Ovary (tissue), 9 donors: ENCODE measurements around the gene MYRF. TPM values are rescaled to one million over a fixed set of nuclear protein-coding genes. Genes with fewer than 3 reads are reported as not detected.

Source experiments
- DNase-seq, 5 donors: peaks; one replicate each; pipeline ENCODE4 v3.0.0-alpha.2; 2019 to 2020
- H3K27ac ChIP-seq, 2 donors: fragments of 200-600 bp; one replicate each; pipeline versions ENCODE4 v1.5.1 to v1.8.0; 2019 to 2022
- H3K27me3 ChIP-seq: fragments of 200-600 bp; one replicate; pipeline ENCODE4 v1.8.0; 2022
- H3K36me3 ChIP-seq: fragments of 200-600 bp; sonication (generic); one replicate; pipeline ENCODE4 v1.5.1; 2019
- H3K4me1 ChIP-seq: one replicate; pipeline ENCODE4 v1.8.1; 2013; ENCODE audit warnings: mild to moderate bottlenecking, moderate library complexity; ENCODE audit not compliant: insufficient read depth
- H3K4me3 ChIP-seq: fragments of 200-600 bp; sonication (generic); one replicate; pipeline ENCODE4 v1.5.1; 2017
- H3K9me3 ChIP-seq, 2 donors: fragments of 200-600 bp in 1 of 2; sonication (generic) in 1 of 2; one replicate each; pipeline versions ENCODE4 v1.5.1 to v1.8.1; 2013 to 2019; ENCODE audit warnings: mild to moderate bottlenecking in 1 of 2, moderate library complexity in 1 of 2
- CTCF ChIP-seq, 3 donors: fragments of 450-650 bp in 2 of 3; fragments of 200-600 bp in 1 of 3; IDR thresholded peaks; one replicate each; pipeline versions ENCODE4 v1.5.1 to v1.8.0; 2016 to 2022; ENCODE audit warnings: antibody characterized with exemption in 3 of 3, mild to moderate bottlenecking in 1 of 3
- EP300 ChIP-seq: sonication (generic); formaldehyde crosslinking; IDR thresholded peaks from one replicate; pipeline ENCODE4 v1.6.1; 2017; ENCODE audit warnings: antibody characterized with exemption
- POLR2A ChIP-seq: fragments of 450-650 bp; IDR thresholded peaks from one replicate; pipeline ENCODE4 v1.6.1; 2017; ENCODE audit warnings: antibody characterized with exemption, mild to moderate bottlenecking, moderate library complexity
- WGBS, 3 donors: extraction: QIAGEN DNeasy Blood & Tissue Kit in 1 of 3; methylation state at CpG; one replicate each; pipeline versions ENCODE4 v1.1.5 to v1.1.7; 2013 to 2017; 5-methylcytosine and 5-hydroxymethylcytosine counted together
- intact Hi-C, 4 donors: fragments of 100-400 bp; cut with DNase I; formaldehyde crosslinking; loops; one replicate each; pipeline versions ENCODE4 v1.11.0 to v1.15.1; 2022 to 2023
- polyA plus RNA-seq, 2 donors: library from polyadenylated mRNA; stranded (reverse); fragments of 200-250 nt in 1 of 2; fragments of 350-450 nt in 1 of 2; fragmentation: Illumina TruSeq in 1 of 2; extraction: RNeasy Lipid Tissue Mini Kit (QIAGEN cat#74804) in 1 of 2; gene quantifications; one replicate each; pipeline ENCODE4 v1.2.3, GENCODE V29; 2013 to 2014
- total RNA-seq, 7 donors: library from RNA; depleted of rRNA in 2 of 7; stranded (reverse); fragments of >200 nt in 2 of 7; fragmentation: NEBNext Ultra II Directional in 3 of 7; extraction: Animal tissue kit (Norgen Biotek cat#: 25700) in 3 of 7; gene quantifications; one replicate each; pipeline versions ENCODE4 v1.1.0 to v1.2.4, GENCODE V29; 2016 to 2023
- donor health status: DM: no; HTN: no; CAD: no; lungs with moderate emphysema.
- donor health status: DM: no; HTN: no; CAD: no.
- donor health status: Bipolar disorder and iron deficiency.
- donor health status: DM: yes; HTN: yes; CAD: no.
- donor health status: DM: no; HTN: no; CAD: no.
- donor health status: DM: yes; HTN: yes; CAD: no.

Gene MYRF
- total and polyA plus RNA-seq, 9 donors: 6.6 to 109 (median 23.3) TPM

DNA sequence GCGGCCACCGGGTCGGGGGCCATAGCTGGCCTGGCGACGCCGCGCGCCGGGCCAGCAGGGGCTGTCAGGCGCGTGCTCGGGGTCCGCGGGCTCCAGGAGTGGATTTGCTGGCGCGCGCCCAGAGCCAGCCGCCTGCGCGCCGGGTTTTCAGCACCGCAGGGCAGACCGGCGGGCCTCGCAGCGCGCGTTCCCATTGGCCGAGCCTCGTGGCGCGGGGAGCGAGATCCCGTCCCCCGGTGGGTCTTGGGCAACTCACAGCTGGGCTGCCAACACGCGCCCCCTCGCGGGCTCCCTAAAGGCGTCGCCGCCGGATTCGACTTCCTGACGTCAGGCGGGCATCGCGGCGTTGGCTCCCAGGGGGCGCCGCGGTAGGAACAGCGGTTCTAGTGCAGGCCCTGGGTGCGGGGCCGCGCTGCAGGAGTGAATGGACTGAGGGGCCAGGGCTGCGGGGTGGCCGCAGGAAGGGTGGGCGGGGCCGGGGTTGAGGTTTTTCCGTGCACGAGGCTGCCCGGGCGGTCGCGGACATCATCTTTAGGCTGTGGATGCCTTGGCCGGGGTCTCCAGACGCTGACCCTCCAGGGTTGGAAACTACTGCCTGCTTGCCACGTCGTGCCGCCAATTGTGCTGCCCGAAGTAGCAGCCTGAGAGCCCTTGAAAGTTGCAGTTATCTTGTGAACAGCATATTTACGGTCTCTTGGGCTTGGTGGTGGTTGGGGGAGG, 64.5 kb downstream of the MYRF start, which contains the start of gene FADS1:
Gene FADS1 (minus strand): TSS at position 268 of the 720 bp plus-strand sequence. CDS start 74 bp downstream, at position 194.
- Histone ChIP-seq H3K36me3 (no peaks in the 10 kb centered on the region), H3K4me3 (peak within 1 kb of the TSS; percentile 73), H3K4me1 (no peaks in the 10 kb centered on the region), H3K9me3 (no peaks in the 10 kb centered on the region), H3K27me3 (no peaks in the 10 kb centered on the region), H3K27ac (peak within 1 kb of the TSS; percentile 95 to 98)
- 0% methylated on average over 42 to 73 of the region's 73 CpGs for WGBS, 3 donors
- TF ChIP-seq EP300 (no peak), CTCF (IDR thresholded peaks at IDR 0.05) (peak; percentile 43 to 60 (median 56)), POLR2A (peak; percentile 45)
- intact Hi-C loops: no loop called here
- peak; percentile 88 to 94 (median 92) for DNase-seq

GRCh38 chr11:61817471-61818202, 65.2 kb downstream of the MYRF start:
- peak overlapping the region; percentile 73 for H3K4me3 ChIP-seq
- DNase-seq: no peak
- WGBS, 3 donors: 55 to 59% (median 56%) methylated on average over 6 of the region's 6 CpGs
- TF ChIP-seq POLR2A (no peak), CTCF (IDR thresholded peaks at IDR 0.05) (no peak), EP300 (no peak)
- H3K9me3 ChIP-seq: no peaks in the 10 kb centered on the region
- H3K27me3 ChIP-seq: no peaks in the 10 kb centered on the region
- H3K27ac ChIP-seq: peak overlapping the region; percentile 95 to 98
- intact Hi-C loops: no loop called here
- no peaks in the 10 kb centered on the region for H3K36me3 ChIP-seq
- no peaks in the 10 kb centered on the region for H3K4me1 ChIP-seq

DNA sequence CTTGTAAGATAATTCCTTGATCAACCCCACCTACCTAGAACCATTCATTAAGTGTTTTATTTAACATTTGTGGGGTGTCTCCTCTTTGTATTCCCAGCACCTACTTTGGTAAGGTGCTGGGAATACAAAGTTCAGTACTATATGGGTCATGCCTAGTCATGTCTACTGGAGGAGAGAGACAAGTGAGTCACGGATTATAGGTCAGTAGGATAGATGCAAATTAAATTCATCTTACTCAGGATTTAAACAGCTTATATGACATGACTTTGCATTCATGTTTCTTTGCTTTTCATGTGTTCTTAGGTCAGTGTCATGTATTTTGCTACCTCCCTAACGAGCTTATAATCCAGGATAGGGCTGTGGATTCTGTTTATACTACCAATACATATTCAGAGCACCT, 67.7 kb downstream of the MYRF start:
- no peak overlapping the region for H3K27ac ChIP-seq
- 89 to 94% (median 93%) methylated on average over 2 of the region's 2 CpGs for WGBS, 3 donors
- intact Hi-C loops: no loop called here

DNA sequence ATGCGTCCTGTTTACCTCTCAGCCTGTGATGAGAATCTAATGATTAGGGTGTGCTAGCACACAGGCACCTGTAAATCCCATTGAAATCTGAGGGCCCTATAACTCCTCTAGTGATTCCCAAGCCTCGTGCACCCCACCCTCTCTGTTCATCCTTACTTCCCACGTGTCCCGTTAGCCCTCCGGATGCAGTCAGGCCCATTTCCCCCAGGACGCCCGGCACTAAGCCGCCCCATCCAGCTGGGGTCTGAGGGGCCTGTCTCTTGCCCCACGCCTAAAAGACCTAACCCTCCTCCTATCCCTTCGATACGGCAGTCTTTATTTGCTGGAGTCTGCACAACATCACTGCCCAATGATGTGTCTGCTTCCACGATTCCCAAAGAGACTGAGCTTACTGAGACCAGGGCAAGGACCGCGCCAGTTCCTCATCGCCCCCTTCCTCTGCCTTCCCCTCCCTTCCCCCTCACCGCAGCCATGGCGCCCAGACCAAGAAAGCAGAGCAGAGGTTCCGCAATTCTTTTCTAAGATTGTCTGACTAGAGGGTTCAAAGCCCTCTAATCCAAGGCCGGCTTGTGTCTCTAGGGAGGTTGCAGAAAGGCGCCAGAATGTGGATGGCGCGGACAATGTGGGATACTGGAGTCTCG, 74.6 kb downstream of the MYRF start:
- H3K4me1 ChIP-seq: peaks cover 8% of the 10 kb centered on the region
- H3K27ac ChIP-seq: peak overlapping the region; percentile 59 to 71
- TF ChIP-seq CTCF (IDR thresholded peaks at IDR 0.05) (no peak), EP300 (no peak)
- peak in 1 of 5 donors; percentile 43 for DNase-seq
- 17 to 26% (median 18%) methylated on average over 23 of the region's 23 CpGs for WGBS, 3 donors
- H3K36me3 ChIP-seq: no peaks in the 10 kb centered on the region
- no peaks in the 10 kb centered on the region for H3K9me3 ChIP-seq
- no peaks in the 10 kb centered on the region for H3K27me3 ChIP-seq
- H3K4me3 ChIP-seq: peak overlapping the region; percentile 49
- intact Hi-C loops: no loop called here

More for the DNA sequence above, 67.7 kb downstream of the MYRF start:
- Histone ChIP-seq H3K36me3 (no peaks in the 10 kb centered on the region), H3K9me3 (no peaks in the 10 kb centered on the region), H3K4me3 (no peak overlapping the region), H3K27me3 (no peaks in the 10 kb centered on the region), H3K4me1 (no peaks in the 10 kb centered on the region)
- no peak for DNase-seq
- no peak for TF ChIP-seq POLR2A
